NCI-H1436 (cell line): ENCODE measurements around the gene STRIT1.

Experiments used
- DNase-seq: peaks from one replicate; lab custom pipeline; 2025; lab: John Stamatoyannopoulos, UW

The STRIT1 gene

DNA sequence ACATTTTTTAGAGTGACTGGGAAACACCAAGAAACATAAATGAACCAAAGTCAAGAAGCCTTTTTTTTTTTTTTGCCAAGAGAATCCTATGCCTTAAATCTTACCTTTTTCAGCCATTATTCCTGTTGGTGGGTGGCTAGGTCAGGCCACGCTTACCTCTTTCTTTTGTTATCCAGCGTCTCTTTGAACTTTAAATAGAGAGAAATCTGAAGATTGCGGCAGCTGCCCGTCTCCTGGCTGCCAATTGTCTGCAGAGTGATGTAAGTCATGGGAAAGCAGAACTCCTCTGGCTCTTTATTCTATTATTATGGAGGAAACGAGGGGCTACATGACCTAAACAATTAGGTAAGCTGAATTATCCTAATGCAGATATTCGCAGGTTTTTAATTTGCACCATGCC is at the start of gene STRIT1:
Gene STRIT1 (minus strand): TSS at position 168 of the 400 bp plus-strand sequence.
- no peak for DNase-seq

DNA sequence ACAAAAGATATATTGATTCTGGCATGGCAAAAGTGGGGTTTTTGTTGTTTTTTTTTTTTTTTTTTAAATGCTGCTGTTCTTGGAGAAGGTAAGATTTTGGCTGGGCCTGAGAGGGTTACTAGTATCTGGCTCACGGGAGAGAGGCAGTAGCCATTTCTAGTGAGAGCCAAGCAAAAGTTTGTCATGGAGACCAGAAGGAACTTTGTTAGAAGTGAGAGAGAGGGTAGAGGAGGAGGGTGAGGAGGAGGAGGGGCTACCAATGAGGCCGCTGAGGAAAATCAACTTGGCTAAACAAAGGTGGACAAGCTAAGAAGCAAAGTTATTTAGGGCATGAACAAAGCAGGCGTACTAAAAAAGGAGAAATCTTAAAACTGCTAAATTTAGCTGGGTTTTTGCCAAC is 48.9 kb upstream of the STRIT1 start:
- DNase-seq = no peak

DNA sequence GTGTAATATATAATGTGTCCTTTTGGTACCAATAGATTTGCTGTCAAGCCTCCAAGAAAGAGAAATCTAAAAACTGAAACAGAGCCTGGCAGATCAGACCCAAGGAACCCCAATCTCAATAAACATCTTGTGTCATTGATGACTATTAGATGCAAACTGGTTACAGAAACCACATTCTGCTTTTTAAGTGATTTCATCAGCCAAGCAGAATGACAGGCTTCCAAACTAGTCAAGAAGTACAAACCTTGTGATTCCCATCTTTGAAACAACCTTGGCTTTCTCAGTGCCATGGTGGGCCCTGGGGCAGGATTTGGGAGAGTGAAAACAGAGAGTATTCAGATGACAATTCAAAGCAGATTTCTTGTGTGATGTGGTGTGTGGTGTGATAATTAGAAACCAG is 45.6 kb upstream of the STRIT1 start:
- DNase-seq = no peak

GRCh38 chr3:155335724-155336354 is 42.4 kb upstream of the STRIT1 start:
- no peak for DNase-seq

- no peak for DNase-seq
Observed at GRCh38 chr3:155334914-155335723, 41.6 kb upstream of the STRIT1 start.

DNA sequence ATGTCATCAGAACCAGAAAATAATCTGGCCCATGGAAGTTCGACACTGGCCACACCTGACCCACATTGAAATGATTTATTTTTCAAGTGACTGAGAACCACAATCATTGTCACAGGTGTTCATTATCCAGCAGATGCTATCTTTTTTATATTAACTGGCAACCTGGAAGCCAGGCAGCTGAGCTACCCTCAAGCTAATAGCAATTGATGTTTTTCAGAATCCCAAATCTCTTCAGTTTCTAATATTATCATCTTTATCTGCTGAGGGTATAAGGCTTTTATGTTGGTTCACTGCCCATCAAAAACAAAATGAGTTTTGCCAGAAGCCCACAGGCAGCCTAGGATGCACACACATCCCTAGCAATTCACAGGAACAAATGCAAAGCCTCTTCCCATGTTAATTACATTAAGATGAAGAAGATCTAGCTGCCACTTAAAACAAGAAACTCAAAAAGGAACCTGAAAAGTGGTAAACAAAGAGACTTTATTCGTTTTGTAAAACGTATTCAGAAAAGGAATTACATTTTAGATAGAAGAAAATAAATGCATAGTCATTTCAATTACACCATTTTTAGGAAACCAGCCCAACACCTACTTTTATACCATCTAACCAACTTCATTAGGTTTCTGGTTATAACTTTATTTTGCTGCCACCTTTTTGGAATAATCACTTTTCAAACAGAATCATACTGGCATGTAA is 40.9 kb upstream of the STRIT1 start:
- no peak for DNase-seq

DNA sequence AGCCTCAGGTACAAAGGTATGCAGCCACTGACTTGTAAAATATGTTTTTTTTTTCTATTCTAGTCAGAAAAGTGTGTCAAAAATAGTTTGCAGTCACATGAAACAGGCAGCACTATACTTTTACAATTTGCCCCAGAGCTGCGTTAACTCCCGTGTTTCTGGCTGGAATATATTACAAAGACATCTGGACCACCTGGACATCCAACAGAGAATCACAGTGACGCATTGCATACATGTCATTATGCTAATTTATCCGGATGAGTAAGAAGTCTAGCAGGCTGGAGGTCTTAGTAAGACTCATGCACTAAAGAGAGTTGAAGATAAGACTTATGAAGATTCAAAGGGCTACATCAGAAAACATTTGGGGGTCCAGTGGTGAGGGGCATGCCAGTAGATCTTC is 39.2 kb upstream of the STRIT1 start:
- no peak for DNase-seq

DNA sequence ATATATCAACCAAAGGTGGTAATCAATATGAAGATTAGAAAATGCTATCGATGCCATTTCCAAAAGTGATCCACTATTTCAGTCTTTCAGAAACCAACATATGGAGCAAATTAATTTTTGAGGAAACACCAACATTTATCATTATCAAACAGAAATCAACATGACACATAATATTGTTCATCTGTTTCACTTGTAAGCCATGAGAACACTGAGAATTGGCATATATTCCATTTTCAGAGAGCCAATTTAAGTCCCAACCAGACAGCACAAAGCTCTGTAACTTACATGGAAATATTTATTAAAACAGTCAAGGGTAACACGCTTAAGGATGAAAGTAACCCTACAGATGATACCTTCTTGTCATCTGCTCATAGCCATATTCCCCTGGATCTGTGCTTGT is 37.6 kb upstream of the STRIT1 start:
- DNase-seq = no peak

DNA sequence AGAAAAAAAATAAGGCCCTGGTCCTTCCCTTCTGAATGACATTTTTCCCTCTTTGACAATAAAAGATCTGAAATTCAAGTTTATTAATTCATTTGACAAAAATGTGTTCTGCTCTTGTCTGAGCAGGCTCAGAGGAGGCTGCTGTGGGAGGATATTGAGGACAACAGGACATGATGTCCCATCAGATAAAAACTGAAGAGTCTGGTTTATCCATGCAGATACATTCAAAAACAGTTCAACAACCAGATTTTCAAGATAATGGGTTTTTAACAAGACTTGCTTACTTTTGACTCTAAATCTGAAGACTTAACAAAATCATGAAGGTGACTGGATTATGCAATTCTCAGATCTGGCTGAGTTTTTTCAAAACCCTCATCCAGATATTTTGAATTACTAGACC is 36.9 kb upstream of the STRIT1 start:
- no peak for DNase-seq

DNA sequence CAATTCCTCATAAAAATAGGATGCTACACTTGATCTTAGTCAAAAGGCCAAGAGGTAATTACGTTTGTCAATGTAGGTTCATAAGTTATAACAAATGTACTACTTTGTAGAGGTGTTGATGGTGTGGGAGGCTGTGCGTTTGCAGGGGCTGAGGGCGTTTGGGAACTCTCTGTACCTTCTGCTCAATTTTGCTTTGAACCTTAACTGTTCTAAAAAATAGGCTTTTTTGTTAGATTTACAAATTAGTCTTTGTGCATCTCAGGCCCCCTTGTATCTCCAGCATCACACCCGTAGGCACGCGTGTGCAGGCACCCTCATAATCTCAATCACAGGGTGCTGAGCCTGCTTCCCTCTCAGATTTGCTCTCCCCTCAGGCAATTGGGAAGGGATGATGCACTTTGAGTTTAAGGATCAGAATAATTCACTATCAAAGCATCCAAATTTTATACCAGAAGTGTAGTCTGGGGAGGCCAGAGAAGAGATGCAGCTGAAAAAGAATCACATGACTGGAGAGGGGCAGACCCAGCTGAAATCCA is 36.1 kb upstream of the STRIT1 start:
- DNase-seq = no peak

- no peak for DNase-seq
Observed at GRCh38 chr3:155327871-155328270, 34.4 kb upstream of the STRIT1 start.

DNA sequence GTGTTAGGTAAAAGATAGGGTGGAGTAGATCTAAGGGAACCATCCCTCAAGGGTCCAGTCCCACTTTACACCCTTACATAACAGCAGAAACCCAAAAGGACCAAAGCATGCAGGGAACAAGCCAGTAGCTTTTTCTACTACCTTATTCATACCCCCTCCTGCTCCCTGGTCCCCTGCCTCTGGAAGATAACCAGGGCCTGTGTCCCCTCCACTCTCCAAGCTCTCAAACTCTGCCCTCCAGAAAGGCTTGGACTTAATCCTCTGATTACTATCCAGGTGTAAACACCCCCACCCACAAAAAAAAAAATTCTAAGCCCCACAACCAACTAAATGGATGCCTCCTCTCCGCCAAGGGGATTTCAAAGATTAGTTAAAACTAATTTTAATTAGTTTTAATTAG is 33.9 kb upstream of the STRIT1 start:
- no peak for DNase-seq

DNA sequence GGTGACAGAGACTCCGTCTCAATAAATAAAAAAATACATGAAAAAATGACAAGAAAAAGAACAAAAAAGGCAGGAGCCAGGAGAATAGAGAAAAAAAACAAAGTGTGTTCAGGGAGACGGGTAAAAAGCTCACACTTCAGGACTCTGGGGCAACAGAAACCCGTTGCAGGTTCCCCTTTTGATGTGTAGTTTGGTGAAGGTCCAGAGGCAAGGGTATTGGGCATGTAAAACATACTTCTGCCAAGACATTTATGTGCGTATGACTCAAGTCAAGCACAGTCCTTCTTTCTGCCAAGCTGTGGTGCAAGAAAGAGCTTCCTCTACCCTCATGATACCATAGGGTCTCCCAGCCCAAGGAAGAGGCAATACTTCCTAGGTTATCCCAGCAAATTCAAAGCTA is 33.4 kb upstream of the STRIT1 start:
- DNase-seq = no peak

DNA sequence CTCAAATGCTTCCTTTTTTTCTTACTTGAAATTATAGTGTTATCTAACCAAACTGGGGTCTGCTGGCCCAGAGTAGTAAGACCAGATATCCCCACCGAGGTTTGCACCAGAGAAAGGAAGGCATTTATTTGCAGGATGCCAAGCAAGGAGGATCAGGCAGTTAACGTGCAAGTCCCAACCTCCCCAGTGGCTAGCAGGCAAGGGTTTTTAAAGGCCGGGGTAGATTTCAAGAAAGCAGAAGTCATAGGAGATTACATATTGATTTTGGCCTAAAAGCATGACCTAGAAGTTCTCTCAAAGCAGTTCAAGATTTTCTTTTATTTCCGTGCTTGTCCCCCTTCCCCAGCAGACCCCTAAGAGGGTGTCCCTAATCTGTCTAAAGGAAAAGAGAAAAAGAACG is 32.8 kb upstream of the STRIT1 start:
- no peak for DNase-seq

GRCh38 chr3:155325263-155325835 is 31.9 kb upstream of the STRIT1 start:
- DNase-seq = no peak

DNA sequence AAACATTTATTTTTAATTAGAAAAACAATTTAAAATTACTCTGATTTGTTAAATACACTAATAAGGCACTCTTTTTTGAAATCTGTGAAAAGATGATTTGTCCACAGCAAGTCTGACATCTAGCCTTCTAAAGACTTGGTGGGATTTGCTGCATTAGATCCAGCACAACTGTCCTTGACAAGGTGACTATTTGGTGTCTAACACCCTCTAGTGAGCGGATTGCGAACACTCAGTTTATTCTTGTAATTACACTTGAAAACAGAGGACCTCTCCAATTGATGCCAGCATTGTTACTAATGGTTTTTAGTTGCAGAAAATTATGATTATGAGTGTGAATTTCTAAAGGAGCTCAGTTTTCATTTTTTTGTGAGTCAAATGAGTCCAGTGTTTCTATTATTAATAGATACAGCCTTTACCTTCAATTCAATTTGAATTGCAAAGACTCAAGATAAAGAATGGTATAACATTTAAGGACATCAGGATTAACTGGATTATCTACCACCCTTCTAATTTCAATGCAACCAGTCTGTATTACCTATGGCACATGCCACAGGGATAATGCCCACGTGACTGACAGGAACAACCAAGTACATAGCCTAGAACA is 29.7 kb upstream of the STRIT1 start:
- DNase-seq = peak; percentile 61

DNA sequence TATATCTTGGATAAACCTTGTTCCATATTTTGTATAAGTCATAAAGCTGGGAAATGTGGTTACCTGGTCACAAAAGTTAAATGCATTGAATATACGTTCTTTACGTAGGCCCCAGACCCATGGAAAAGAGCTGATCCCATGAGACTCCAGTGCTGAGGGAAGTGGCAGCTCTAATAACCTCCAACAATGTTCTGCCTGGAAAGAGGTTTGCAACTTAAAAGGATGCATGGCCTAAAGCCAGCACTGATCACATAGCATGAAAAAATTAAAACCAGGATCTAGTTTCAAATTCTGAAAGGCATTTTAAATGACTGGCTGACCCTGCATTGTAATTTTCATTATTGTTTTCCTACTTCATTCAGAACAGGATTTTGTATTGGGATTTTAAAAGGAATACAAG is 27.9 kb upstream of the STRIT1 start:
- no peak for DNase-seq

DNA sequence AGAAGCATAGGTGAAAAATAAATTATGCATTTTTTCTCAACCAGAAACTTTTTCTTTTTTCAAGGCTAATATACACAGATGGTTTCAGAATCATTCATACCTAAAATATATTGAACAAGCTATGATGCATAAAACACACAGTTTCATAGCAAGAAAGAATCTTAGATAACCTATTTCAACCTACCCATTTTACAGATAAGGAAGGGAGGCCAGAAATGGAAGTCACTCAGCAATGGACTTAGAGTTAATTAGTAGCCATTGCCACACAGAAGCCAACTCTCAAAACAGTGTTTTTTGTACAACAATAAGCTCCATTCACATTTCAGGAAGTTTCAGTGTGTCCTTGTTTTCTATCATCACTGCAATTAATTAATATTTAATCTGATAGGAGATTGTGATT is 27.5 kb upstream of the STRIT1 start:
- no peak for DNase-seq

GRCh38 chr3:155318740-155319139 is 25.3 kb upstream of the STRIT1 start:
- no peak for DNase-seq

GRCh38 chr3:155317211-155317610 is 23.7 kb upstream of the STRIT1 start:
- no peak for DNase-seq

GRCh38 chr3:155316426-155316825 is 22.9 kb upstream of the STRIT1 start:
- DNase-seq = no peak

DNA sequence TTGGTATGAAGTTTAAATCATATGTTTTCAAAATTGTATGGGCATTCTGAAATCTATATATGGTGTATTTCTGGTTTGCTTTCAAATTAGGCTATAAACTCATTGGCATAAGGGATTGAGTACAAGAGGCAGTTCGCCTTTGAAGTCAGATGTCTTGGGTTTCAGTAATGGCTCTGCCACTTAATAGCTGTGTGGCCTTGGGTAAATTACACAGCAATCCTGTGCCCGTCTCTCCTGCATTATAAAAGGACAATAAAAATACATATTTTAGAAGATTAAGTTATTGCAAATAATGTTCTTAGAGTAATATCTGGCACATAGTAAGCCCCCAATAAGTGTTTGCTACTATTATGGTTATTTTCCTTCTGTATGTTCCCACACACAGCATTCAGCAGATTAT is 20.4 kb upstream of the STRIT1 start:
- DNase-seq = no peak
